ENCODE data around the gene HPGD.

- TF ChIP-seq, protein P1, sequence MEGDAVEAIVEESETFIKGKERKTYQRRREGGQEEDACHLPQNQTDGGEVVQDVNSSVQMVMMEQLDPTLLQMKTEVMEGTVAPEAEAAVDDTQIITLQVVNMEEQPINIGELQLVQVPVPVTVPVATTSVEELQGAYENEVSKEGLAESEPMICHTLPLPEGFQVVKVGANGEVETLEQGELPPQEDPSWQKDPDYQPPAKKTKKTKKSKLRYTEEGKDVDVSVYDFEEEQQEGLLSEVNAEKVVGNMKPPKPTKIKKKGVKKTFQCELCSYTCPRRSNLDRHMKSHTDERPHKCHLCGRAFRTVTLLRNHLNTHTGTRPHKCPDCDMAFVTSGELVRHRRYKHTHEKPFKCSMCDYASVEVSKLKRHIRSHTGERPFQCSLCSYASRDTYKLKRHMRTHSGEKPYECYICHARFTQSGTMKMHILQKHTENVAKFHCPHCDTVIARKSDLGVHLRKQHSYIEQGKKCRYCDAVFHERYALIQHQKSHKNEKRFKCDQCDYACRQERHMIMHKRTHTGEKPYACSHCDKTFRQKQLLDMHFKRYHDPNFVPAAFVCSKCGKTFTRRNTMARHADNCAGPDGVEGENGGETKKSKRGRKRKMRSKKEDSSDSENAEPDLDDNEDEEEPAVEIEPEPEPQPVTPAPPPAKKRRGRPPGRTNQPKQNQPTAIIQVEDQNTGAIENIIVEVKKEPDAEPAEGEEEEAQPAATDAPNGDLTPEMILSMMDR (IDR thresholded peaks at IDR 0.05), result no peak
- TF ChIP-seq EP300 (IDR thresholded peaks at IDR 0.05), result no peak
These were observed 16.4 kb downstream of the HPGD start for GRCh38 chr4:174505892-174506291.

All from tibial nerve (tissue), 4 donors.